ENCODE results near the gene CIZ1. TPM values are rescaled to one million over a fixed set of nuclear protein-coding genes. Genes with fewer than 3 reads are reported as not detected.

The CIZ1 gene
- total and polyA plus RNA-seq, 4 donors: 18.5 to 157 (median 90.8) TPM

DNA sequence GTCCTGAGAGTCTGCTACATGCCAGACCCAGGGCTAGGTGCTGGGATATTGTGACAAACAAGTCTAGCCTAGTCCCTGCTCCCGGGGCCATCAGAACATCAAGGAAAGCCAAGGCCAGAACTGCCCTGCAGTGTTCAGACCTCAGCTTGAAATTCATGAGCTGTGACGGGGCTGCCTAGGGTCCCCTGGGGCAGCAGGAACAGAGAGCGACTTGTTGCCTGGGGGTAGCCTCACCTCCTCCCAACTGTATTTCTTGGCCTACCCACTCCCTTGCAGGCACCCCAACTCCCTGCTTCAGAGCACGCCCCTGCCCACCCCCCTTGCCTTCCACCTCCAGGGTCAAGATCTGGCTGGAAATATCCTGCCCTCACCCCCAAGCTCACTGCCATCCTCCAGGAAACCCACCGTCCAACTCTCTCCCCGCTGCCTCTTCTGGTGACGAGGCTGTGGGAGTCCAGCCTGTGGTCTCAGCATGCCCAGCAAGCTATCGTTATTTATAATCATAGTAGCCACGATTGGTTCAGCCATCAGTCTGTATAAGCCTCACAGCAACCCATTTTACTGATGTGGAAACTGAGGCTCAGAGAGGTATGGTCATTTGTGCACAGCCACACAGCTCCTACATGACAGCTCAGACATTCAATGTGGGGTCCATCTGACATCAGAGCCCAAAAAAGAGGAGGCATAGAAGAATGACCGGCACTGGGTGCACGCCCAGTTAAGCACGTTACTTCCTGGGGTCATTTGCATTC is 22.6 kb upstream of the CIZ1 start:
- WGBS (ENCODE audit: insufficient coverage): 80% methylated on average over 10 of the region's 12 CpGs
- no peak overlapping the region for H3K27ac ChIP-seq (ENCODE audit: low read depth, low read length)
- peaks cover 48% of the 10 kb centered on the region for H3K4me1 ChIP-seq (ENCODE audit: control insufficient read depth, insufficient read depth, low read length)
- H3K4me3 ChIP-seq (ENCODE audit: low read depth, low read length): no peak overlapping the region
- DNase-seq (ENCODE audit: low read depth in 4 of 6, low spot score in 6 of 6): no peak
- no peaks in the 10 kb centered on the region for H3K9me3 ChIP-seq (ENCODE audit: control insufficient read depth, insufficient read depth, low read length)
- no peaks in the 10 kb centered on the region for H3K27me3 ChIP-seq (ENCODE audit: control insufficient read depth, insufficient read depth, low read length)
- H3K36me3 ChIP-seq (ENCODE audit: control insufficient read depth, insufficient read depth, low read length): peaks cover 35% of the 10 kb centered on the region

DNA sequence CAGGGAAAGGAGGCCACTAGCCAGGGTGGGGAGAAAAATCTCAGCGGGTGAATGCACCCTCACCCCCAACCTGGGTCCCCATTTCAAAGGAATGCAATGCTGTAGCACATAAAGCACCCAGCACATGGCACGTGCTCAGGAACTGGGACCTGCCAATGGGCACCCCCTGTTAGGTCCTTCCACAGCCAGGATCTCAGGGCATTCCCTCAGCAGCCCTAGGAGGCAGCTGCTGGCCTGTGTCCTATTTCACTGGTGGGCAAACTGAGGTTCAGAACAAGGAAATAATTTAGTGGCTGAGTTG is 20.6 kb upstream of the CIZ1 start:
- DNase-seq (ENCODE audit: low read depth in 4 of 6, low spot score in 6 of 6): no peak
- Histone ChIP-seq H3K4me1 (ENCODE audit: control insufficient read depth, insufficient read depth, low read length) (peaks cover 30% of the 10 kb centered on the region), H3K27ac (ENCODE audit: low read depth, low read length) (no peak overlapping the region), H3K4me3 (ENCODE audit: low read depth, low read length) (no peak overlapping the region), H3K27me3 (ENCODE audit: control insufficient read depth, insufficient read depth, low read length) (no peaks in the 10 kb centered on the region), H3K9me3 (ENCODE audit: control insufficient read depth, insufficient read depth, low read length) (no peaks in the 10 kb centered on the region), H3K36me3 (ENCODE audit: control insufficient read depth, insufficient read depth, low read length) (peaks cover 37% of the 10 kb centered on the region)
- 65% methylated on average over 1 of the region's 2 CpGs for WGBS (ENCODE audit: insufficient coverage)

GRCh38 chr9:128211186-128211980 is 20.0 kb upstream of the CIZ1 start:
- Histone ChIP-seq H3K4me1 (ENCODE audit: control insufficient read depth, insufficient read depth, low read length) (peaks cover 26% of the 10 kb centered on the region), H3K9me3 (ENCODE audit: control insufficient read depth, insufficient read depth, low read length) (no peaks in the 10 kb centered on the region), H3K4me3 (ENCODE audit: low read depth, low read length) (no peak overlapping the region), H3K27me3 (ENCODE audit: control insufficient read depth, insufficient read depth, low read length) (no peaks in the 10 kb centered on the region), H3K36me3 (ENCODE audit: control insufficient read depth, insufficient read depth, low read length) (peaks cover 37% of the 10 kb centered on the region), H3K27ac (ENCODE audit: low read depth, low read length) (no peak overlapping the region)
- no peak for DNase-seq (ENCODE audit: low read depth in 4 of 6, low spot score in 6 of 6)
- 78% methylated on average over 3 of the region's 12 CpGs for WGBS (ENCODE audit: insufficient coverage)

DNA sequence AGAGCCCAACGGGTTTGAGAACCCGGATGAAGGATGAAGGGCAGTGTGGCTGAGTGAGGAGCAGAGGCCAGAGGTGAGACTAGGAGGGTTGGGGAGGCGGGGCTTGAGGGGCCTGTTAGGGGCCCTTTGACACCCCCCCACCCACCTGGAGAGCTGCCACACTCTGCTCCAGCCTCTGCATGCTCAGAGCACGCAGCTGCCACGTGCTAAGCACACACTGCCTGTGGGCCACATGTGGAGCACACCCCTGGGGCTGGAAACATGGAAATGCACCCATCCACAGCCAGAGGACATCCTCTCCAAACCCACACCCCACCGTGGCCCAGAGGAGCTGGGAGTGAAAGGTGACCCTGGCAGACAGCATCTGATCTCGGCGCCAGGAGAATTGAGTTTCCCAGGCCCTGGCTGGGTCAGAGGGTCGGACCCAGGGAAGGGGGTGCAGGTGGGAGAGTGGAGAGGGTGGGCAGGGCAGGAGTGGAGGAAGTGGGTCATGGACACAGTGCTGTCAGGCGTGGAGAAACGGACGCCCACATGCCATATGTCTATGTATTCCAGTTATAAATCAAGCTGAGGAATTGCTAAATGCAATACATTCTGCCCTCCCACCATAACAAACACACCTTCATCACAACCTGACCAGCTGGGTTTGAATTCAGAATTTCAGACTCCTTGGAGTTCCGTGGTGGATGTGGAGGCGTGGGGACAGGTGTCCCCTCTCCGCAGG is 17.7 kb upstream of the CIZ1 start:
- Histone ChIP-seq H3K27ac (ENCODE audit: low read depth, low read length) (no peak overlapping the region), H3K36me3 (ENCODE audit: control insufficient read depth, insufficient read depth, low read length) (peaks cover 42% of the 10 kb centered on the region), H3K4me1 (ENCODE audit: control insufficient read depth, insufficient read depth, low read length) (peaks cover 26% of the 10 kb centered on the region), H3K9me3 (ENCODE audit: control insufficient read depth, insufficient read depth, low read length) (no peaks in the 10 kb centered on the region), H3K27me3 (ENCODE audit: control insufficient read depth, insufficient read depth, low read length) (peaks cover under 1% of the 10 kb centered on the region), H3K4me3 (ENCODE audit: low read depth, low read length) (no peak overlapping the region)
- WGBS (ENCODE audit: insufficient coverage): 65% methylated on average over 5 of the region's 15 CpGs
- no peak for DNase-seq (ENCODE audit: low read depth in 4 of 6, low spot score in 6 of 6)

DNA sequence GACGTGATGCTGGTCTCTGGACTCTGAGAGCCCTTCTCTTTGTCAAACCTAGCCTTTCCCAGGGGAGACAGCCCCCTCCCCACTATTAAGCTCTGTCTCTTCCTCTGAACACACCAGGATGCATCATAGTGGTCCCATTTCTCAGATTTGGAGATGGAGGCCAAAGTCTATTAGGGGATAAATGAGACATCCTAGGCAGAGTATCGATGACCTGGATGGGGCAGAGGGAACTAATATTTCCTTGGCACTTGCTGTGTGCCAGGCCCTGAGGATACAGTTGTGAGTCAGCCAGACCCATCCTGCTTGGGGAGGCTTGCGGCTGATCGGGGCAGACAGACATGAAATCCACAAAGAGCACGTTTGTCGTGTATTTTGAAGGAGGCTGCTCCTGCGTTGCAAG is 17.0 kb upstream of the CIZ1 start:
- H3K9me3 ChIP-seq (ENCODE audit: control insufficient read depth, insufficient read depth, low read length): no peaks in the 10 kb centered on the region
- 91% methylated on average over 7 of the region's 7 CpGs for WGBS (ENCODE audit: insufficient coverage)
- H3K4me3 ChIP-seq (ENCODE audit: low read depth, low read length): no peak overlapping the region
- no peak overlapping the region for H3K27ac ChIP-seq (ENCODE audit: low read depth, low read length)
- H3K4me1 ChIP-seq (ENCODE audit: control insufficient read depth, insufficient read depth, low read length): peaks cover 30% of the 10 kb centered on the region
- H3K36me3 ChIP-seq (ENCODE audit: control insufficient read depth, insufficient read depth, low read length): peaks cover 42% of the 10 kb centered on the region
- no peak for DNase-seq (ENCODE audit: low read depth in 4 of 6, low spot score in 6 of 6)
- peaks cover 3% of the 10 kb centered on the region for H3K27me3 ChIP-seq (ENCODE audit: control insufficient read depth, insufficient read depth, low read length)

GRCh38 chr9:128206916-128207910 is 15.8 kb upstream of the CIZ1 start:
- no peak for DNase-seq (ENCODE audit: low read depth in 4 of 6, low spot score in 6 of 6)
- H3K9me3 ChIP-seq (ENCODE audit: control insufficient read depth, insufficient read depth, low read length): no peaks in the 10 kb centered on the region
- H3K4me3 ChIP-seq (ENCODE audit: low read depth, low read length): no peak overlapping the region
- no peak overlapping the region for H3K27ac ChIP-seq (ENCODE audit: low read depth, low read length)
- peaks cover 39% of the 10 kb centered on the region for H3K36me3 ChIP-seq (ENCODE audit: control insufficient read depth, insufficient read depth, low read length)
- peaks cover 30% of the 10 kb centered on the region for H3K4me1 ChIP-seq (ENCODE audit: control insufficient read depth, insufficient read depth, low read length)
- 82% methylated on average over 9 of the region's 15 CpGs for WGBS (ENCODE audit: insufficient coverage)
- H3K27me3 ChIP-seq (ENCODE audit: control insufficient read depth, insufficient read depth, low read length): peaks cover 3% of the 10 kb centered on the region

GRCh38 chr9:128206484-128206883 is 15.1 kb upstream of the CIZ1 start:
- no peak for DNase-seq (ENCODE audit: low read depth in 4 of 6, low spot score in 6 of 6)
- H3K27ac ChIP-seq (ENCODE audit: low read depth, low read length): no peak overlapping the region
- H3K4me3 ChIP-seq (ENCODE audit: low read depth, low read length): no peak overlapping the region

GRCh38 chr9:128205296-128205944 is 14.0 kb upstream of the CIZ1 start:
- H3K27ac ChIP-seq (ENCODE audit: low read depth, low read length): no peak overlapping the region
- WGBS (ENCODE audit: insufficient coverage): 89% methylated on average over 12 of the region's 16 CpGs
- H3K4me1 ChIP-seq (ENCODE audit: control insufficient read depth, insufficient read depth, low read length): peaks cover 26% of the 10 kb centered on the region
- H3K36me3 ChIP-seq (ENCODE audit: control insufficient read depth, insufficient read depth, low read length): peaks cover 37% of the 10 kb centered on the region
- H3K9me3 ChIP-seq (ENCODE audit: control insufficient read depth, insufficient read depth, low read length): no peaks in the 10 kb centered on the region
- no peak for DNase-seq (ENCODE audit: low read depth in 4 of 6, low spot score in 6 of 6)
- H3K27me3 ChIP-seq (ENCODE audit: control insufficient read depth, insufficient read depth, low read length): peaks cover 3% of the 10 kb centered on the region
- no peak overlapping the region for H3K4me3 ChIP-seq (ENCODE audit: low read depth, low read length)

More at GRCh38 chr9:128206484-128206883, 15.1 kb upstream of the CIZ1 start:
- Histone ChIP-seq H3K27me3 (ENCODE audit: control insufficient read depth, insufficient read depth, low read length) (peaks cover 3% of the 10 kb centered on the region), H3K36me3 (ENCODE audit: control insufficient read depth, insufficient read depth, low read length) (peaks cover 37% of the 10 kb centered on the region), H3K9me3 (ENCODE audit: control insufficient read depth, insufficient read depth, low read length) (no peaks in the 10 kb centered on the region), H3K4me1 (ENCODE audit: control insufficient read depth, insufficient read depth, low read length) (peaks cover 30% of the 10 kb centered on the region)
- WGBS (ENCODE audit: insufficient coverage): 87% methylated on average over 3 of the region's 3 CpGs

Measured in spinal cord (tissue), 10 donors.